ENCODE results near the gene SRGAP2.
"Not testable (repeated sequence)": the region's sequence is repeated elsewhere in the genome, so short reads cannot be mapped to it uniquely, and the experiment has no call there.

DNA sequence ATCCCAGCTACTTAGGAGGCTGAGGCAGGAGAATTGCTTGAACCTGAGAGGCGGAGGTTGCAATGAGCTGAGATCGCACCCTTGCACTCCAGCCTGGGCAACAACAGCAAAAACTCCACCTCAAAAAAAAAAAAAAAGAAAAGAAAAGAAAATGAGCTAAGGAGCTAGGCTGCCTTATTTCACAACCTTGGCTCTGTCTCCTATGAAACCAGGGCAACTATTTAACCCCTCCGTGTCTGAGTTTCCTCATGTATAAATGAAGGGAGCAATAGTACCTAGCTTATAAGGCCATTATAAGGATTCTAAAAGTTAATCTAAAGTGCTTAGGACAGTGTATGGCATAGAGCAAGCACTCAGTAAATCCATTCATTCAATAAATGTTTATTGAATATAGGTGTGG, 33.5 kb upstream of the SRGAP2 start:
- TF ChIP-seq, protein P1, sequence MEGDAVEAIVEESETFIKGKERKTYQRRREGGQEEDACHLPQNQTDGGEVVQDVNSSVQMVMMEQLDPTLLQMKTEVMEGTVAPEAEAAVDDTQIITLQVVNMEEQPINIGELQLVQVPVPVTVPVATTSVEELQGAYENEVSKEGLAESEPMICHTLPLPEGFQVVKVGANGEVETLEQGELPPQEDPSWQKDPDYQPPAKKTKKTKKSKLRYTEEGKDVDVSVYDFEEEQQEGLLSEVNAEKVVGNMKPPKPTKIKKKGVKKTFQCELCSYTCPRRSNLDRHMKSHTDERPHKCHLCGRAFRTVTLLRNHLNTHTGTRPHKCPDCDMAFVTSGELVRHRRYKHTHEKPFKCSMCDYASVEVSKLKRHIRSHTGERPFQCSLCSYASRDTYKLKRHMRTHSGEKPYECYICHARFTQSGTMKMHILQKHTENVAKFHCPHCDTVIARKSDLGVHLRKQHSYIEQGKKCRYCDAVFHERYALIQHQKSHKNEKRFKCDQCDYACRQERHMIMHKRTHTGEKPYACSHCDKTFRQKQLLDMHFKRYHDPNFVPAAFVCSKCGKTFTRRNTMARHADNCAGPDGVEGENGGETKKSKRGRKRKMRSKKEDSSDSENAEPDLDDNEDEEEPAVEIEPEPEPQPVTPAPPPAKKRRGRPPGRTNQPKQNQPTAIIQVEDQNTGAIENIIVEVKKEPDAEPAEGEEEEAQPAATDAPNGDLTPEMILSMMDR (conservative IDR thresholded peaks at IDR 0.05) = not testable (repeated sequence)
- not testable (repeated sequence) for TF ChIP-seq EZH2 (IDR thresholded peaks at IDR 0.05; ENCODE audit: low read depth)

All from PC-9 (cell line).